Peyer's patch (tissue), 4 donors: ENCODE data around the gene PPM1L.

ENCODE experiments used
- POLR2A ChIP-seq, 2 donors: fragments of 450-650 bp; IDR thresholded peaks; one replicate each; pipeline ENCODE4 v1.5.1; 2017; ENCODE audit warnings: antibody characterized with exemption in 2 of 2, mild to moderate bottlenecking in 2 of 2, moderate library complexity in 2 of 2
- TF ChIP-seq, protein P1 (sequence below), 6 experiments: fragments of 450-650 bp in 4 of 6; fragments of 200-600 bp in 2 of 6; sonication (generic) in 1 of 6; IDR thresholded peaks; one replicate each; pipeline ENCODE4 v1.5.1; 2017 to 2019; ENCODE audit warnings: antibody characterized with exemption in 6 of 6, mild to moderate bottlenecking in 3 of 6, moderate library complexity in 1 of 6

DNA sequence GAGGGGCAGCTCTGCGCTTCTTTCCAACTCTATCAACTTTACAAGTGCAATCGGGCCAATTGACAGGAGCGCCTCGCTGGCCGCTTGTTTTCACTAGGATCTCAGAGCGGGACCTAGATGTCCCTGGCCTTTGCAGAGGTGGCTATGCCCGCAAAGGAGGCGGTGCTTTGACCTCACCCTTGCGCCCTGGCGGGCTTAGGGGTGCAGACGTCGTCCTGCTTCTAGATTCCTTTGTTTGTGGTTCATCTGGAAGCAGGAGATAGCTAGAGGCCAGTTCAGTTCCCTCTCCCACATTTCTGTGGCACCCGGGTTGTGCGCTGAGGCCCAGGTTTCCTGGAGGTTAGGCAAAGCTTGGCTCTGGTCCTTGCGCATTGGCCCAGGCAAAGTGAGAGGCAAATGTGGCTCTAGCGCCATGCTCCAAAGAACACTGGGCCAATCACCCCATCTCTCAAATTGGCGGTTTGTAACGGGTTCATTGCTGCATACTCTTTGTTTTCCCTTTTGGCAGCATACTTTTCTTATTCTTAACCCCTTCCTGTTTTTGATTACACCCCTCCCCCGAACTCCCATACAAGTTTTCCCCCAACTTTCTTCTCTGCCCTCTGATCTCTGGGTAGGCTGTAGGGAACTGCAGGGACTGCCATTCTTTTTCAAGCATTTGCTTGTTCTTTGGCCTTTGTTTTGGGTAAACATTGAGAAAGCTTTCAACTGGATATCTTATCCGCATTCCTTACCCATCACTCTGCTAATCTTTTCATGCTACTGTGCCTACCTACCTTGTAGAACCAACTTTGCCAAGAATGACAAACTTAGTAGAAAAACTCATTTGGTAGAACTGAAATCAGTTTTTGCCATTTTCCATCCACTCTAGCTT is 1.4 kb downstream of the PPM1L start:
- TF ChIP-seq, protein P1, sequence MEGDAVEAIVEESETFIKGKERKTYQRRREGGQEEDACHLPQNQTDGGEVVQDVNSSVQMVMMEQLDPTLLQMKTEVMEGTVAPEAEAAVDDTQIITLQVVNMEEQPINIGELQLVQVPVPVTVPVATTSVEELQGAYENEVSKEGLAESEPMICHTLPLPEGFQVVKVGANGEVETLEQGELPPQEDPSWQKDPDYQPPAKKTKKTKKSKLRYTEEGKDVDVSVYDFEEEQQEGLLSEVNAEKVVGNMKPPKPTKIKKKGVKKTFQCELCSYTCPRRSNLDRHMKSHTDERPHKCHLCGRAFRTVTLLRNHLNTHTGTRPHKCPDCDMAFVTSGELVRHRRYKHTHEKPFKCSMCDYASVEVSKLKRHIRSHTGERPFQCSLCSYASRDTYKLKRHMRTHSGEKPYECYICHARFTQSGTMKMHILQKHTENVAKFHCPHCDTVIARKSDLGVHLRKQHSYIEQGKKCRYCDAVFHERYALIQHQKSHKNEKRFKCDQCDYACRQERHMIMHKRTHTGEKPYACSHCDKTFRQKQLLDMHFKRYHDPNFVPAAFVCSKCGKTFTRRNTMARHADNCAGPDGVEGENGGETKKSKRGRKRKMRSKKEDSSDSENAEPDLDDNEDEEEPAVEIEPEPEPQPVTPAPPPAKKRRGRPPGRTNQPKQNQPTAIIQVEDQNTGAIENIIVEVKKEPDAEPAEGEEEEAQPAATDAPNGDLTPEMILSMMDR (IDR thresholded peaks at IDR 0.05), result no peak
- TF ChIP-seq POLR2A (IDR thresholded peaks at IDR 0.05), result no peak
